Head of caudate nucleus (tissue), 42 donors: ENCODE results near the gene KCNQ1.

Experiments
- DNase-seq, 42 donors: peaks; one replicate each; pipeline versions ENCODE4 v3.0.0 to v3.0.0-alpha.2; 2020 to 2021; ENCODE audit warnings: mixed read lengths in 7 of 42
- intact Hi-C: fragments of 100-400 bp; cut with DNase I; formaldehyde crosslinking; loops from one replicate; pipeline ENCODE4 v1.15.0; 2022

Gene KCNQ1

GRCh38 chr11:2409611-2410468, 35.0 kb upstream of the KCNQ1 start:
- no peak for DNase-seq
- intact Hi-C loops: no loop called here

- DNase-seq: no peak
- intact Hi-C loops: no loop called here
These were observed 34.2 kb upstream of the KCNQ1 start for GRCh38 chr11:2410616-2411015.

- intact Hi-C loops: no loop called here
- DNase-seq: no peak
These were observed 33.1 kb upstream of the KCNQ1 start for GRCh38 chr11:2411446-2412305.

- DNase-seq: no peak
- intact Hi-C loops: no loop called here
These were observed 32.5 kb upstream of the KCNQ1 start for GRCh38 chr11:2412323-2412722.

- DNase-seq: no peak
- intact Hi-C loops: no loop called here
These were observed 30.8 kb upstream of the KCNQ1 start for GRCh38 chr11:2413742-2414579.

GRCh38 chr11:2414616-2415015, 30.2 kb upstream of the KCNQ1 start:
- no peak for DNase-seq
- intact Hi-C loops: no loop called here

GRCh38 chr11:2415171-2415570, 29.6 kb upstream of the KCNQ1 start:
- intact Hi-C loops: no loop called here
- no peak for DNase-seq

GRCh38 chr11:2415601-2416380, 29.0 kb upstream of the KCNQ1 start:
- DNase-seq: no peak

GRCh38 chr11:2416765-2417164, 28.0 kb upstream of the KCNQ1 start:
- intact Hi-C loops: no loop called here
- no peak for DNase-seq

More at GRCh38 chr11:2415601-2416380, 29.0 kb upstream of the KCNQ1 start:
- intact Hi-C loops: no loop called here

- intact Hi-C loops: no loop called here
- no peak for DNase-seq
These were observed 26.7 kb upstream of the KCNQ1 start for GRCh38 chr11:2417856-2418692.

GRCh38 chr11:2418693-2419360, 26.0 kb upstream of the KCNQ1 start:
- intact Hi-C loops: no loop called here
- no peak for DNase-seq

- intact Hi-C loops: loop anchor here (2.0 to 5.0 kb wide), 2 partner anchors 115 to 233 kb away; no protein-coding TSS in a partner anchor
- DNase-seq: peak; percentile 35 to 89 (median 76)
These were observed 24.9 kb upstream of the KCNQ1 start for GRCh38 chr11:2419638-2420501.

GRCh38 chr11:2420502-2421225, 24.1 kb upstream of the KCNQ1 start:
- intact Hi-C loops: loop anchor here (2.0 to 5.0 kb wide), 2 partner anchors 116 to 233 kb away; no protein-coding TSS in a partner anchor
- peak; percentile 32 to 89 (median 80) for DNase-seq

GRCh38 chr11:2421226-2421994, 23.4 kb upstream of the KCNQ1 start:
- DNase-seq: no peak
- intact Hi-C loops: loop anchor here (2.0 to 5.0 kb wide), 2 partner anchors 117 to 234 kb away; no protein-coding TSS in a partner anchor
